ENCODE data around the gene CDCA7L.

The CDCA7L gene, protein sequence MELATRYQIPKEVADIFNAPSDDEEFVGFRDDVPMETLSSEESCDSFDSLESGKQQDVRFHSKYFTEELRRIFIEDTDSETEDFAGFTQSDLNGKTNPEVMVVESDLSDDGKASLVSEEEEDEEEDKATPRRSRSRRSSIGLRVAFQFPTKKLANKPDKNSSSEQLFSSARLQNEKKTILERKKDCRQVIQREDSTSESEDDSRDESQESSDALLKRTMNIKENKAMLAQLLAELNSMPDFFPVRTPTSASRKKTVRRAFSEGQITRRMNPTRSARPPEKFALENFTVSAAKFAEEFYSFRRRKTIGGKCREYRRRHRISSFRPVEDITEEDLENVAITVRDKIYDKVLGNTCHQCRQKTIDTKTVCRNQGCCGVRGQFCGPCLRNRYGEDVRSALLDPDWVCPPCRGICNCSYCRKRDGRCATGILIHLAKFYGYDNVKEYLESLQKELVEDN

DNA sequence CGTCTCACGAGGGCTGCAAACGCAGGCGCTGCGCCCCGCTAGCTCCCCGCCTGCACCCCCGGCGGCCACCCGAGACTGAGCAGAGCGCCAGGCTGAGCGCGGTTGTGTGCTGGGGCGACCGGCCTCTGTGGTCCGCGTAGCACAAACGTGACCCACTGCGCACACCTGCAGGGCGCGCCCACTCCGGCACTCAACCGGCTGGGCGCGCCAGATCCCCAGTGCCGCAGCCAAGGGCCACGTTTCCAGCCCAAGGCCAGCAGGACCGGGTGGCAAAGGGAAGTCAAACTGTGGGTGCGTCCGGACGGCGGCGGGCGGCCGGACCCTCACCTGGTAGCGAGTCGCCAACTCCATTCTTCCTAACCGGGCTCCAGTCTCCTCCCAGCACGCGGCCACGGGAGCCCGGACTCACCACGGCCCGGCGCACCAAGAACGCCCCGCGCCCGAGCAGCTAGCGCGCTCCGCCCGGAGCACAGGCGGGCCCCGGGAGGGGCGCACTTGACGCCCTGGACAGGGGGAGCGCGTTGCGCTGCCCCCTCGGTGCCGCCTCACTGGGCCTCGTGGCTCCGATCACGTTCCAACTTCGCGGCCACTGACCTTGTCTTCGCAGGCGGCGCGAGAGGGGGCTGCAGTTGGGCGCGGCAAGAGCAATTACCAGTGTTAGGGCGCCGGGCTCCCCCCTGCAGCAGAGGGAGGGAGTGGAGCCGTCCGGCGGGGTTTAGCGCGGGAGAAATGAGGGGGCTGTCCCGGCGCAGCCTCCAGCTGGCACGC is at the start of gene CDCA7L:
CDCA7L (minus strand) TSS at position 446 of the 768 bp plus-strand sequence; CDS start at position 351, 95 bp downstream.
- DNase-seq (ENCODE audit: low read depth in 2 of 2): no peak

DNA sequence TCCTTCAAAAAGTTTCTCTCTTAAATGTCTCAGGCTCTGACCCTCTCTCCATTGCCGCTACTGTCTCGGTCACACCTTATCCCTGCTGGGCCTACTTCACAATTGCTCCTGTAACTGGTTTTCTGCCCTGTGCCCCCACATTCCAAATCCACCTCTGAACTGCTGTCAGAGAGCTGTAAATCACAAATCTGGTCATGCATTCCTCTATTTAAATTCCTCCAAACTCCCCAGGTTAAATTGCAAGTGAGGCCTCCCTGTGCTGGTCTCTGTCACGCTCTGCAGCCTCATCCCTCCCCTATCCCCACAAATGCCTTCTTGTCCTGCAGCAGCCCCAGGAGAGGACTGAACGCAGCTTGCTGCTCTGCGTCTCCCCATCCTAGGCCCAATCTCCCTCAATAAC is 40.4 kb upstream of the CDCA7L start:
- no peak for DNase-seq (ENCODE audit: low read depth in 2 of 2)

DNA sequence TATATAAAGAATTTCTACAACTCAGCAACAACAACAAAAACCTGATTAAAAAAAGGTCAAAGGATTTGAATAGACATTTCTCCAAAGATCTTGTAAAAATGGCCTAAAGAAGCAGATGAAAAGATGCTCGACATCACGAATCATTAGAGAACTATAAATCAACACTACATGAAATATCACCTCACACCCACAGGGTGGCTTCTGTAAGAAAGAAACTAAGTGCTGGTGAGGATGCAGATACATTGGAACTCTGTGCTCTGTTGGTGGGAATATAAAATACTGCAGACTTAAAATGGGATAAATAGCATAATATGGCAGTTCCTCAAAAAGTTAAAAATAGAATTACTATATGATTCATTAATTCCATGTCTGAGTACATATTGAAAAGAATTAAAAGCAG is 38.3 kb upstream of the CDCA7L start:
- DNase-seq (ENCODE audit: low read depth in 2 of 2): no peak

DNA sequence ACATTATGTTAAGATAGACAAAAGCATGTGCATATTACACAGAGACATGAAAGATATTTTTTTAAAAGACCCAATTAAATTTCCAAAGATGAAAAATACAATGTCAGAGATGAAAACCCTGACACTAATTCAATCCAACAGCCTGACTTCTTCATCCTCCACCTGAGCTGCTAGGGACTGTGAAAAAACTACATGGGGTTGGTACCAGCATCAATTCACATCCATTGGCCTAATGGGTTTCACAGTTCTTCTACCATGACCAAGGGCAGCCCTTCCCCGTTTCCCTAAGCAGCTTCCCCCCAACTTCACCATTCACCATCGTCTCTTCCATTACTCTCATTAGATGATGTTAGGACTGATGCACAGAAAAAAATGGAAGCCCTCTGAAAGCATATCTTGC is 37.4 kb upstream of the CDCA7L start:
- no peak for DNase-seq (ENCODE audit: low read depth in 2 of 2)

DNA sequence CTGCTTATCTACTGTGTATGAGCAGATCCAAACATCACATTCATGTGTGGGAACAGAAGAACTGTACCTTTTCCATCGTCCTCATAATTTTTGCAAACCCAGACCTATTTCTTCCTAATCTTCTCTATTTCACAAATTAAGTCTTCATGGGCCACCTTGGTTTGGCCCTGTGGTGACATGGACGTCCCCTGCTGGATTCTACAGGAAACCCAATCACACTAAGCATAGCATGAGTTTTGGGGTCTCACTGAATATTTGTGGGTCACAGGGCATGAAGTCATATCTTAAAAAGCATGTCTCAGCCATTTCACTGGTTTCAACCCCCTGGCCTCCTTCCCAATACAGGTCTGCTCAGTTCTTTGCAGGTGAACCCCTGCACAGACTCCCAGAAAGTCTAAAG is 35.8 kb upstream of the CDCA7L start:
- no peak for DNase-seq (ENCODE audit: low read depth in 2 of 2)

DNA sequence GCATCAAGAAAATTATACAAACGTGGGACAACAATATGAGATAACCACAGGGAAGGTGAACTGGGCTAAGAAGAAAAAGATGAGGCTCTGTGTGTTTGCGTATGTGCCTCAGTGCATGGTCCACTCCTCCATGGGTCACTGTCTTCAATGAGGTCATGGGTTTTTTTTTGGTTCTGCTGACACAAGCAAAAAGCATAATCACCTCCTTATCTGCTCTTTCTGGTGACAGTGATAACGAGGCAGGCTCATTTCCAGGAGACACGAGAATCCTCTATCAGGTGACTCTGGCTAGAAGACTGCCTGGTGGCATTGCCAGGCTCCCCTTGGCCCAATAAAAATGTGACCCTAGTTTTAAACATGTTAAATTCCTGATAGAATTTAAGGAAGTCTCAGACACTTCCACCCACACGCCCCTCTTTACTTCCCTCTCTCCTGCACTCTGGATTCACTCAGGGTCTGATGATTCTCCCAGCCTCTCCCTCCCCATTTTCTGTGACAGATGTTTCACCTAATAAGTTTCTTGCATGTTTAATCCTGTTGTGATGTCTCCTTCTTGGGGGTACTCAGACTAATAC is 35.3 kb upstream of the CDCA7L start:
- no peak for DNase-seq (ENCODE audit: low read depth in 2 of 2)

DNA sequence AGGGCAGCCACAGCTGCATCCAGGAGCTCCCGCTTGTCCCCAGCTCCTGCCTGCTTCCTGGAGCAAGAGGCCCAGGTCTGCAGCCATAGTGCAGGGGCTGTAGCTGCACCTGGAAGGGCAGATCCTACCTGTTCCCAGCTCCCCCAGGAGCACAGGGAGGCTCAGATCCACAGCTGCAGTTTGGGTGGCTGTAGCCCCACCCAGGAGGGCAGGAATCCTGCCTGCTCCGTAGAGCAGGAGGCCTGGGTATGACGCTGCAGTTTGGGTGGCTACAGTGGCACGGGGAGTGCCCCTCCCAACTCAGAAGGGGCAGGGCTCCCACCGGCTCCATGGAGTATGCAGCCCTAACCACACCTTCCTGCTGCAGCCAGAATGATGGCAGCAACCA is 26.7 kb upstream of the CDCA7L start:
- DNase-seq (ENCODE audit: low read depth in 2 of 2): no peak

DNA sequence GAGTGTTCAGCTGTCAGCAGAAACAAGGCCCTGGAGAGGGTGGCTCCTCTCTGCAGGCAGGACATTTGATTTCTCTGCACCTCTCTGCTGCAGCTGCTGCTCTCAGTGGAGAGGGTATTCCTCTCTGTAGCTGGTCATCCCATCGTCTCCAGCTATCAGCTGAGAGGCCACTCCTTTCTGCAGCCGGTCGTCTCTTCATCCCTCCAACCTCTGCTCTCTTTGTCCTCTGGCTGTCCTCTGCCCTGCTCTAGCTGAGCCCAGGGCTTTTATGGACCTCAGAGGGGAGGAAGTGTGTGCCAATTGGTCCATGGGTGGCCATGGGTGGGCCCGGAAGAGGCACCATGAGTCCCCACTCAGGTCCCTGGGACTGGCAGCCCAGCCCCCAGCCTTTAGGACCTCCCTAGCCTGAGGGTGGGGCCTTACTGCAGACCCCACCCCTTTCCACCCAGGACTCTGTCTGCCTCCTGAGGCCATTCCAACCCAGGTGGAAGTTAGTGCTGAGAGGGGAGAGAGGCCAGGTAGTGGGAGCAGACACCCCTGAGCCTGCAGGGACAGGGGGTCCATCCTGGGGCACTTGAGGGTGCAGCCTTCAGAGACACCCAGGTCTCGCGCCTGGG is 26.2 kb upstream of the CDCA7L start:
- no peak for DNase-seq (ENCODE audit: low read depth in 2 of 2)

DNA sequence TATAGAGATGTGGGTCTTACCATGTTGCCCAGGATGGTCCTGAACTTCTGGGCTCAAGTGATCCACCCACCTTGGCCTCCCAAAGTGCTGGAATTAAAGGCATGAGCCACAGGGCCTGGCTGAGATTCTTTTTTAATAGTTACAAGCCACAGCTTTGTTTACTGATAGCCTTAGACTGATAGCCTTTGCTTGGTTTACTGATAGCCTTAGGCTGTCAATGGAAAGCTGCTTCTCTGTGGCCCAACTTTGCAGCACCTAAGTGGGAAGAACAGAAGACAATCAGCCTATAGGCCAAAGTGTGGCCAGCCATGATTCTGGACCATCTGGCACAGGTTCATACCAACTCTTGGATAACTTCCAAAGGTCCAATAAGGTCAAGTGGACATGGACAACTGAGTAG is 24.1 kb upstream of the CDCA7L start:
- DNase-seq (ENCODE audit: low read depth in 2 of 2): no peak

DNA sequence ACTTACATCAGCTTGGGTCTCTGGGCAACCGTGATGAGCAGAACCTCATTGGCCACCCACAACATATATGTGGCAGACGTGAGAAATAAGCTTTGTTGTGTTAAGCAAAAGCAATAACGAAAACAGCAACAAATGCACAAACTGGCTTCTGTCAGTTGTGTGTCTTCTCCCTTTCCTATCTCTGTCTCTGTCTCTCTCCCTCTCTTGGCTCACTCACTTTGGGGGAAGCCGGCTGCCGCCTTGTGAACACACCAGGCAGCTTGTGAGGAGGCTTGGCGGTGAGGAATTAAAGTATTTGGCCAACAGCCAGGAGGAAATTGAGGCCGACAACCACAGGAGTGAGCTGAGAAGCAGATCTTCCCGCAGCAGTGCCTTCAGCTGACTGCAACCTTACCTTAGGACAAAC is 21.9 kb upstream of the CDCA7L start:
- no peak for DNase-seq (ENCODE audit: low read depth in 2 of 2)

DNA sequence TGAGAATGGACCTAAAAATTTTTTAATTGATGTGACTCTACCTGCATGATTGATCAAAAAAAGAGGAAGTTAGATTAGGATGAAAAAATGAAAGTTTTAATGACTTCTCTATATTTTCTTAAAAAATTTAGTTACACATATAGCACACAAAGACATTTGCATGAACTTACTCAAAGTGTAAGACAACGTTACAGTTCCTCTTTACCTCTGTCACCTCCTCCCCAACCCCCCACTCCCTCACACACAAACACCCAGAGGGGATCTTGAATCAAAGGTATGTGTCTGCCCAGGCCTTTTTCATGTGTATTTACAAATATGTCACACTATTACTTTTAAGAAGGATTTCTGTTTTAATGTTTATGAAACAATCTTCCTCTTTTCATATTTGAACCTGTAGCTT is 20.6 kb upstream of the CDCA7L start:
- no peak for DNase-seq (ENCODE audit: low read depth in 2 of 2)

DNA sequence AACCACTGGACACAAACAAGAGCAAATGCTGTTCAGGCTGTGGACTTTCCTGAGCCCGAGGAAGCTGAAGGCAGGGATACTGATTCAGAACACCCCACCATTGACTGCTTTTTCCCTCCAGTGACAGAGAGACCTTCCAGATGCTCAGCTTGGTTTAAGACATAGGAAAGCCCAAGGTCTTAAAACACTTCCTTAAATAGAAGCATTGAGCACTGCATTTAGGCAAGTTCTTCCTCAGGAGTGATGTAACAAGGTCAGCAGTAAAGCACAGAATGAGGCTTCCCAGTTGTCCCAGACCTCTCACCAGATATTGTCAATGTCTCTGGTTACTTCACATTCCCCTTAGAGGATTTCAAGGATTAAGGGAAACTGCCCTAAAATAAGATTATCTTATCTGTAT is 19.6 kb upstream of the CDCA7L start:
- DNase-seq (ENCODE audit: low read depth in 2 of 2): no peak

DNA sequence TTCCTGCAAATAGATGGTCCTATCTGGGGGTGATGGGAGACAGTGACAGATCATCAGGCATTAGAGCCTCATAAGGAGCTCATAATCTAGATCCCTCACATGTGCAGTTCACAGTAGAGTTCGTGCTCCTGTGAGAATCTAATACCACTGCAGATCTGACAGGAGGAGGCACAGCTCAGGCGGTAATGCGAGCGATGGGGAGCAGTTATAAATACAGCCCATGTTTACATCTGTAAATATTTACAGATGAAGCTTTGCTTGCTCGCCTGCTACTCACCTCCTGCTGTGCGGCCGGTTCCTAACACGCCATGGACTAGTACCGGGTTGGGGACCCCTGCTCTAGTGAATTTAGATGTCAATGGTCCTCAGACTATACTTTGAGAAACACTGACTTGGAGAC is 17.0 kb upstream of the CDCA7L start:
- DNase-seq (ENCODE audit: low read depth in 2 of 2): no peak

DNA sequence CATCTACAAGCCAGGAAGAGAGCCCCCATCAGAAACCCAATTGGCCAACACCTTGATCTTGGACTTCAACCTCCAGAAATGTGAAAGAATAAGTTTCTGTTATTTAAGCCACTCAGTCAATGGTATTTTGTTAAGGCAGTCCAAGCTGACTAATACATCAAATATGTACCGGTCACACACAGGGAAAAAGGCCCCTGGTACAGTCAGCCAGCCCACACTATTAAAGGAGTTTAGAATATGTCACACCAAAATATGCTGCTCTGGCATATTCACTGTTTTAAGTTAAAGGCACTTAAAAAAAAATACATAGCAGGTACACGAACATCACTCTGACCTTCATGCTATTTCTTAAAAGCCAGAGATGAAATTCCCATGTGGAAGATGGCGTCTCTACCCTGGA is 15.2 kb upstream of the CDCA7L start:
- DNase-seq (ENCODE audit: low read depth in 2 of 2): no peak

DNA sequence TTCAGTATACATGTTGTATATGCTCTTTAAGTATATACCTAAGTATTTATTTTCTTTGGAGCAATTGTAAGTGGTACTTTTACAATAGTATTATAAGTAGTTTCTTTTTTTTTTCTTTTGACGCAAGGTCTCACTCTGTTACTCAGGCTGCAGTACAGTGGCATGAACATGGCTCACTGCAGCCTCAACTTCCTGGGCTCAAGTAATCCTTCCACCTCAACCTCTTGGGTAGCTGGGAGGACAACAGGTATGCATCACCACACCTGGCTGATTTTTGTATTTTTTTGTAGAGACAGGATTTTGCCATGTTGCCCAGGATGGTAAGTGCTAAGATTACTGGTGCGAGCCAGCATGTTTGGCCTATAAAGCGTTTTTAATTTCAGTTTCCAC is 13.7 kb upstream of the CDCA7L start:
- no peak for DNase-seq (ENCODE audit: low read depth in 2 of 2)

DNA sequence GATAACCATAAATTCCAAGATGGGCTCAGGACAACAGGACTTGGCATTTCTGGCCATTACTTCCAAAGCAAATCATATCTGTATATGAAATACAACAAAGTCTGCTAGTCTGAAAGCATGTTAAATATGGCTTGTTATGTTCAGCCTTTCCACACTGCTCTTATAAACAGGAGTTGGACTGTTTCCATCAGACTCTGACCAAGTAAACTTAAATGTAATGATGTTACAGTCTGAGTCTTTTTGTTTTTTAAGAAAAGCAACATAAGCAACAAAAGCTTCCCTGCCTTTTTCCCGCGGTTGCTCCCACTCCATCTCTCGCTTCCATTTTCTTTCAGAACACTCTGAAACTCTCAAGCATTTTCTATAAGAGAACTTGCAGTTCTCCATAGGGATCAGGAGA is 8.1 kb upstream of the CDCA7L start:
- no peak for DNase-seq (ENCODE audit: low read depth in 2 of 2)

DNA sequence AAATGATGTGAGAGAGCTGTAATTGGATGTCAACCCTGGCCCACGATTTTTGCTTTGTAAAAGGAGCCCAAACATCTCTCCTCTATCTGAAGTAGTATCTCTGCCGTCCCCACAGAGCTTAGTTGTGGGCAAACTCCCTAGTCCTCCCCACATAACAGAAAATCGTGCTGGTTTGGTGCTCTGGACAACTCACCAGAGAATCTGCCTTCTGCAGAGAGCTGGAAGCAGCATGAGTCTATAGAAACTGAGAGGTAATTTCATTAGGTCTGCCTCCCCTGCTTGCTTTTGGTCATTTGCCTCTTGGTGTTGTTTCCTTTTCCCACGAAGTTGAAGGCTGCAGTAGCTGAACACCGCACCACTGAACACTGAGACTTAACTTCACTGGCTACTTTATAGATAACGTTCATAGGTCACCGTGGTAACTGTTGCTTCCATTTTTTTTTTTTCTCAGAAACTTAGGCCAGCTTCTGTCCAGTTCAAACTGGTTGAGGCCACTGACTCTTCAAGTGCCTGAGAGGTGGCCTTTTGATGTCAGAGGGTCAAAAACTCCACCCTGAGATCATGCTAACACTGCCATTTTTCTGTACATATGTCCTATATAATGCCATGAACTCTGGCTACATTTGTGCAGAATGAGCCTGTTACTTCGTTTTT is 3.3 kb upstream of the CDCA7L start:
- no peak for DNase-seq (ENCODE audit: low read depth in 2 of 2)

DNA sequence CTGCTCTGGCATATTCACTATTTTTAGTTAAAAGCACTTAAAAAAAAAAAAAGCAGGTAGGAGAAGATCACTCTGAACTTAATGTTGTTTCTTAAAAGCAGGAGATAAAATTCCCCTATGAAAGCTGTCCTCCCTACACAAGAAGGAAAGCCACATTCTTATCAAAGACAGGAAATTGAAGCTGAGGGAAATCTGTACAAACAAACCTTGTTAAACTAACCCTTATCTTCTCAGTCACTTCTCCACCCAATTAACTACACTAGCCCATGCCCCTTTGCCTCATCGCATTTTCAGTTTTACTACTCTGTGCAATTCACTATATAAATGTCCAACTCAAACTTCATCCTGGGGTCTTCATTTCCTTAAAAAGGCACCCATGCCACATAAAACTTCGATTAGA is 2.7 kb upstream of the CDCA7L start:
- DNase-seq (ENCODE audit: low read depth in 2 of 2): no peak

DNA sequence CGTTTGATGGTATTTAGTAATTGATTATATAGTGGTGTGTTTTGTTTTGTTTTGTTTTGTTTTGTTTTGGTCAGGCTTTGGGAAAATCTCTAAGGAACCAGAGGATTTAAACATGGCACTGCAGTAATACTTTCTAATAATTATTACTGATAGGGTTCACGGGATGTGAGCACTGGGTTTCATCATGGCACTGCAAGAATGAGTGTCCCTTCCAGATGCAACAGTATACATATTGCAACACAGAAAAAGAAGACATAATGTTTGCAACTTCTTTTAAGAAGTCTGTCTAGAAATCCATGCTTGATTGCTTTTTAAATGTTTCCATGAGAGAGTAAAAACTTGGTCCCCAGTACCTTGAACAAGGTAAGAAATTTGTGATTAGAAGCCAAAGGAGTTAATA is 2.2 kb upstream of the CDCA7L start:
- no peak for DNase-seq (ENCODE audit: low read depth in 2 of 2)

DNA sequence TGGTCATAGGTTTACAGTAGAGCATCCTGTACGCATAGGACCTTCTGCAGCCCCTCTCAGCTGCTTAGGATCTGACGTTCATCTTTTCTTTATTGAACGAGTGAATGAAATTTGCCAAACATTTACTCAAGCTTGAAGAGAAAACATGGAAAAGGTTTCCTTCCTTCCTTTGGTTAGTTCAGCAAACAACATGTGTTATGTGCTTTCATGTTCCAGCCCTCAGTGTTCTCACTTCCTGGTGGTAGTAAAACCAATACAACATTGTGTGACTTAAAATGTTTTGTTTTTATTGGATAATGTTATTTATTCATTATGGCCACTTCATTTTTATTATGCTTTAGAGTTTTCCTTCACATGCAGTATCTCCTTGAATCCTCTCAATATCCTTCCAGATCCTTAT is 1.4 kb upstream of the CDCA7L start:
- DNase-seq (ENCODE audit: low read depth in 2 of 2): no peak

DNA sequence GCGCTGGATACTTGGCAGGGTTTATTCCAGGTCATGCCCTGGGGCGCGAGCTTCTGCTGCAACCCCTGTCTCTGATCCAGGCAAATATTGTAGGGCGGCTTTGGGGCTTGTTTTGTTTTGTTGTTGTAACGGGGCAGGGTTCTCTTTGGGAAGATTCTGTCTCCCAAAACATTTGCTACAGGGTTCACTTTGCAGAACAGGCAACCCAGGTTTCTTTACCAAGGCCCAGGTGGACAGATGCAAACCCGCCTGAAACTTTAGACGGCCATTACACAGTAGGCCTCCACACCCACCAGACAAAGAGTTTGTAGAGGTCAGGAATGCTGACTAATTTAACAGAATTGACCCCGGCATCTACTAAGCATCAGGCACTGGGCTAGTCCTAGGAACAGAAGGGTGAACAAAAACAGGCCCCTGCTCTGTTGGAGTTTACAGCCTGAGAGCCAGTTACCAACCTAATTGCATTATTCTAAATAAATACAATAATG is 567 bp upstream of the CDCA7L start:
- no peak for DNase-seq (ENCODE audit: low read depth in 2 of 2)

All from stimulated activated CD8-positive, alpha-beta memory T cell treated with anti-CD3 and anti-CD28 coated beads, Interleukin-7, amount 100 ng/mL, for 1 hour (primary cell).